Prostate gland (tissue), 2 donors: Measurements from ENCODE around the gene OBP2B. TPM values are rescaled to one million over a fixed set of nuclear protein-coding genes. Genes with fewer than 3 reads are reported as not detected.
"Not testable (repeated sequence)": the region's sequence is repeated elsewhere in the genome, so short reads cannot be mapped to it uniquely, and the experiment has no call there.

ENCODE experiments used
- DNase-seq: peaks from one replicate; pipeline ENCODE4 v3.0.0-alpha.2; 2019; ENCODE audit warnings: low spot score
- H3K27ac ChIP-seq, 2 donors: fragments of 200-600 bp; sonication (generic); 2 replicates each; pipeline ENCODE4 v1.5.1; 2017 to 2019
- H3K27me3 ChIP-seq: fragments of 200-600 bp; sonication (generic); replicated peaks from 2 replicates; pipeline ENCODE4 v1.5.1; 2019; ENCODE audit not compliant: insufficient read depth
- H3K36me3 ChIP-seq, 2 donors: fragments of 200-600 bp; sonication (generic); 1 replicate in 1 of 2; 2 replicates in 1 of 2; pipeline versions ENCODE4 v1.5.1 to v1.8.1; 2017 to 2019
- H3K4me1 ChIP-seq: fragments of 200-600 bp; sonication (generic); replicated peaks from 2 replicates; pipeline ENCODE4 v1.5.1; 2019
- H3K4me3 ChIP-seq, 2 donors: fragments of 200-600 bp; sonication (generic); 2 replicates each; pipeline ENCODE4 v1.5.1; 2017 to 2019
- H3K9me3 ChIP-seq: fragments of 200-600 bp; sonication (generic); 2 replicates; pipeline ENCODE4 v1.5.1; 2017
- POLR2A ChIP-seq: fragments of 450-650 bp; IDR thresholded peaks from one replicate; pipeline ENCODE4 v1.6.1; 2016; ENCODE audit warnings: antibody characterized with exemption, mild to moderate bottlenecking
- POLR2AphosphoS5 ChIP-seq: sonication (generic); formaldehyde crosslinking; IDR thresholded peaks from one replicate; pipeline ENCODE4 v1.6.1; 2017; ENCODE audit warnings: antibody characterized with exemption
- WGBS: methylation state at CpG from one replicate; pipeline ENCODE4 v1.1.5; 2018; 5-methylcytosine and 5-hydroxymethylcytosine counted together
- intact Hi-C: fragments of 100-400 bp; cut with DNase I; formaldehyde crosslinking; loops from one replicate; pipeline ENCODE4 v1.14.2; 2022
- total RNA-seq, 2 donors: library from RNA; depleted of rRNA; stranded (reverse); fragments of >200 nt; gene quantifications; one replicate each; pipeline ENCODE4 v1.1.0, GENCODE V29; 2016
- TF ChIP-seq, protein P1 (sequence below), 4 experiments: fragments of 200-600 bp in 2 of 4; fragments of 450-650 bp in 2 of 4; sonication (generic) in 2 of 4; IDR thresholded peaks; 1 replicate in 3 of 4; 2 replicates in 1 of 4; pipeline ENCODE4 v1.5.1; 2016 to 2019; ENCODE audit warnings: antibody characterized with exemption in 4 of 4, mild to moderate bottlenecking in 2 of 4, moderate library complexity in 2 of 4

The OBP2B gene
- total RNA-seq, 2 donors from 2014 or later, result 1.6 to 35.2 TPM

DNA sequence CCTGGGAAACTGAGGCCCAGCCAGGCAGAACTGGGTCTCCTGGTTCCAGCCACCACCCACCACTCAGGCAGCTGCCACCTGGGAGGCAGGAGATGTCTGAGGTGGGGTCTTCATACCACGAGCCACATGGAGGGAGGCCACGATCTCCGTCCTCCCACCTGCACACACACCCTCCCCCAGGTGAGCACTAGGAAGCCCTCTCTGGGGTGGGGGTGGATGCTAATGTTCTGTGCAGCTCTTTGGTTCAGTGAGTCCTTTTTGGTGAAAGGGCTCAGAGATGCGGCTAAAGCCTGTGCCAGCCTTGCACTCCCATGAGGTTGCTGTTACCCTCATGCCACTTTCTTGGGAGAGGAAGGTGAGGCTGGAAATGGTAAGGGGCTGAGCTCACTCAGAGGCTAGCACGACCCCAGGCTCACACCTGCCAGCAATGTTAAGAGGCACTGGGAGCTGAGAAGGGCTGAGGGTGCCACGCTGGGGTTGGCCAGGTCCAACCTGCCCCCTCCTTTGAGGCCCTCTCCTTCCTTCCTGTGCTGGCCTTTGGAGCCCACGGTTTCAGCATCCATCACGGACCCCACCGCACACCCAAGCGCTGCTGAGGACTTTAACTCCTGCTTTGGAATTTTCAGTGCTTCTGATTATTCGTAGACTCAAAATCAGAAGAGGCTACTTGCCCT is 26.6 kb upstream of the OBP2B start:
- 84% methylated on average over 11 of the region's 11 CpGs for WGBS
- no peaks in the 10 kb centered on the region for H3K36me3 ChIP-seq

DNA sequence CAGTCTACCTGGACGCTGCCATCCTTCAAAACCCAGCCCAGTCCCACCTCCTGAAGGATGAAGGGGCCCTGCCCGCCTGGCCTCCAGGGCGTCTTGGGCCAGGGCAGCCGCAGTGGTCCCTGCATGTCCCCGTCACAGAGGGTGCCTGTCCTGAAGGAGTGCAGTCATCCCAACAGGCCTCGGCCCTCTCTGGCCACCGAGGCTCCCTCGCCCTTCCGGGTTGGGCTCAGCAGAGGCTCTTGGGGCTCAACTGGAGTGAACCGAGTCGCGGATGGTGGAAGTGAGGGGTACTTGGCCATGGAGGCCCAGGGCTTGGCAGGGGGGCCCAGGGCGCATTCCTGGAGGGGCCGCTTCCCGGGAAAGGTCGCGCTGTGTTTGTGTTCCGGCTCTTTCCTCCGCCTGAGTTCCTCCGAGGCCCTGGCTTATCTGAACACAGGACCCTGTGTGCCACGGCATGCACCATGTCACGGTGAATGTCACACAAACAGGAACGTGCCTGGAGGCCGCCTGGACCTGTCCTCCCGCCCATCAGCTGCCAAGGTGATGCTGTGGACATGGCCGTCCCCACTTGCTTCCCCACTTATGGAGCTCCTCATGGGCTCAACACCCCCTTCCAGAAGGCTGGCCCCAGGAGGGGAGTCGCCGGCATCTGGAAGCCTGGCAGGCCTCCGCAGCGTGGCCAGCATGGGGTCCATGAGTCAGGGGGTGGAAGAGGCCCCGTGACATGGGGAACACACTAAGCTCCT is 25.7 kb upstream of the OBP2B start:
- DNase-seq, result no peak
- H3K27ac ChIP-seq, result no peak overlapping the region
- H3K4me3 ChIP-seq, result no peak overlapping the region
- no peaks in the 10 kb centered on the region for H3K9me3 ChIP-seq
- WGBS, result 83% methylated on average over 29 of the region's 31 CpGs
- TF ChIP-seq POLR2A, result no peak
- TF ChIP-seq, protein P1, sequence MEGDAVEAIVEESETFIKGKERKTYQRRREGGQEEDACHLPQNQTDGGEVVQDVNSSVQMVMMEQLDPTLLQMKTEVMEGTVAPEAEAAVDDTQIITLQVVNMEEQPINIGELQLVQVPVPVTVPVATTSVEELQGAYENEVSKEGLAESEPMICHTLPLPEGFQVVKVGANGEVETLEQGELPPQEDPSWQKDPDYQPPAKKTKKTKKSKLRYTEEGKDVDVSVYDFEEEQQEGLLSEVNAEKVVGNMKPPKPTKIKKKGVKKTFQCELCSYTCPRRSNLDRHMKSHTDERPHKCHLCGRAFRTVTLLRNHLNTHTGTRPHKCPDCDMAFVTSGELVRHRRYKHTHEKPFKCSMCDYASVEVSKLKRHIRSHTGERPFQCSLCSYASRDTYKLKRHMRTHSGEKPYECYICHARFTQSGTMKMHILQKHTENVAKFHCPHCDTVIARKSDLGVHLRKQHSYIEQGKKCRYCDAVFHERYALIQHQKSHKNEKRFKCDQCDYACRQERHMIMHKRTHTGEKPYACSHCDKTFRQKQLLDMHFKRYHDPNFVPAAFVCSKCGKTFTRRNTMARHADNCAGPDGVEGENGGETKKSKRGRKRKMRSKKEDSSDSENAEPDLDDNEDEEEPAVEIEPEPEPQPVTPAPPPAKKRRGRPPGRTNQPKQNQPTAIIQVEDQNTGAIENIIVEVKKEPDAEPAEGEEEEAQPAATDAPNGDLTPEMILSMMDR (IDR thresholded peaks at IDR 0.05), result no peak
- no peak for TF ChIP-seq POLR2AphosphoS5
- no peaks in the 10 kb centered on the region for H3K4me1 ChIP-seq
- no peaks in the 10 kb centered on the region for H3K36me3 ChIP-seq
- intact Hi-C loops, result no loop called here
- H3K27me3 ChIP-seq, result no peaks in the 10 kb centered on the region

More for the DNA sequence above, 26.6 kb upstream of the OBP2B start:
- intact Hi-C loops, result no loop called here
- Histone ChIP-seq H3K9me3 (no peaks in the 10 kb centered on the region), H3K27ac (no peak overlapping the region), H3K4me3 (no peak overlapping the region), H3K4me1 (no peaks in the 10 kb centered on the region), H3K27me3 (no peaks in the 10 kb centered on the region)
- no peak for DNase-seq
- TF ChIP-seq POLR2A (no peak), POLR2AphosphoS5 (no peak)
- TF ChIP-seq, protein P1 (IDR thresholded peaks at IDR 0.05), result no peak

DNA sequence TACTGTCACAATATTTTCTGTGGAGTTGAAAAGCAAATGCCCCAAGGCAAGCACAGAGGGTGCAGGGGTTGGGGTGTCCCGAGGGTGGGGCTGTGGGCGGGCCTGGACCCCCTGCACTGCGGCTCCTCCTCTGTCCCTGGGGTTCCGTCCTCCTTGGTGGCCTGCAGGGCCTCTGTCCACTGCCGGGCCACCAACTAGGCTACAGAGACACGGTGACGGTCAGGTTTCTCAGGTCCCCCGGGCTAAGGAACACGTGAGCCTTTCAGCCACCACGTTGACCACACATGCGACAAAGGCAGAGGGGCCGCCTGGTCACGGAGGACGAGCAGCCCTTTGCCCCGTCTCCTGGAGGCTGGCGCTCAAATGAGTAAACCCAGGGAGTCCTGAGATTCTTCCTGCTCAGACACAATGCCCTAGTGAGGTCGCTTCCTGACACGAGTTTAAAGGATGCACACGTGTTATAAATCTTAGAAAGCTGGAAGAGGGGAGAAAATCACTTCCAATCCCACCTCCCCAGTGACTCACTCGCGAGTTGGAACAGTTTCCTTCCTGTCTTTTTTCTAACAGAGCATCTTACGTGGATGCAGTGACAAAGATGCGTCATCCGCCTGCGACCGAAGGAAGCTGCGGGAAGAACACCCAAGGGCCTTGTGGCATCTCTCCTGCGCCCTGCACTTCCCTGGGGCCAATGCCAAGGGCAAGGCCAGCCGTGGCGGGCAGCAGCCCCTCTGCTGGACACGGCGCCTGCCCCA is 24.8 kb upstream of the OBP2B start:
- Histone ChIP-seq H3K27me3 (no peaks in the 10 kb centered on the region), H3K27ac (no peak overlapping the region)

DNA sequence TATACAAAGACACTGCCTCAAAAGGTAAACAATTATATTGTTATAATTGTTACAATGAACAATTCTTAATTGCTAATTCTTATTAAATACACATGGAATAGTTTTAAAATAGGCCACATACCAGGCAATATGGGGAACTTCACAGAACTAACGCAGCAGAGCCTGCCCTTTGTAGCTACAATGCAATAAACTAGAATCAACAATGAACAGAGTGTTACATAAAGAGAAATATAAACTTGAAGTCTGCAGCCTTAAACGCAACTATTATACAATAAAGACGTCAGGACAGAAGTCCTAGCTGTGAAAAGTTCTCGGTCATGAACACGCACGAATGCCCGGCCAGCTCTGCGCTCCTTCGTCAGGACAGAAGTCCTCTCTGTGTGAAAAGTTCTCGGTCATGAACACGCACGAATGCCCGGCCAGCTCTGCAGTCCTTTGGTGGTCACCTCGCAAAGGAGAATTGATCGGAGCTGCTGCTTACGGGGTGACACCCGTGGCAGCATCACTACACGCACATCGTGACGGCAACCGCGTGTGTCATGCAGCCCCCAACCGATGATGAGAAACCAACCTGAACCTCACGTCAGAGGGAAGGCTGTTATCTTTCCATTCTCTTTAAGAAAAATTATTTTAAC is 23.0 kb upstream of the OBP2B start:
- DNase-seq, H3K36me3 ChIP-seq, H3K27me3 ChIP-seq, H3K4me1 ChIP-seq, H3K9me3 ChIP-seq, H3K4me3 ChIP-seq, intact Hi-C loops, H3K27ac ChIP-seq: not testable (repeated sequence)
- WGBS, result 63% methylated on average over 24 of the region's 24 CpGs

More for the DNA sequence above, 24.8 kb upstream of the OBP2B start:
- no peaks in the 10 kb centered on the region for H3K36me3 ChIP-seq
- 82% methylated on average over 32 of the region's 32 CpGs for WGBS
- no peak for TF ChIP-seq POLR2A
- no peak for TF ChIP-seq POLR2AphosphoS5
- TF ChIP-seq, protein P1 (IDR thresholded peaks at IDR 0.05), result no peak
- DNase-seq, result no peak
- intact Hi-C loops, result no loop called here
- no peaks in the 10 kb centered on the region for H3K9me3 ChIP-seq
- no peaks in the 10 kb centered on the region for H3K4me1 ChIP-seq
- H3K4me3 ChIP-seq, result no peak overlapping the region

DNA sequence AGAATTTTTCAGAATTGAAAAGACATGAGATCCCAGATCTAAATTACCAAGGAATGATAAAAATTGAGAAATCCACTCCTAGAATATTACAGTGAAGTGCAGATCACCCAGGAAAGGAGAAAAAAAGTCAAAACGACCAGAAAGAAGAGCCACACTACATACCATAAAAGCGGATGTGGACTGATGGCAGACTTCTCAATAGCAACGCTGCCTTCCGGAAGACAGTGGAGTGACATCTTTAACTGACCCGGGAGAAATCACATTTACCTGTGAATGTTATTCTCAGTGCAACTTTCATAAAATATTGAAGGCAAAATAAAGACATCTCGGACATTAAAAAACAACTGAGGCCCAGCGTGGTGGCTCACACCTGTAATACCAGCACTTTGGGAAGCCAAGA is 21.5 kb upstream of the OBP2B start:
- 92% methylated on average over 7 of the region's 7 CpGs for WGBS
- intact Hi-C loops, result not testable (repeated sequence)

More for the DNA sequence above, 21.5 kb upstream of the OBP2B start:
- H3K4me1 ChIP-seq, H3K27me3 ChIP-seq, H3K4me3 ChIP-seq, H3K27ac ChIP-seq, H3K36me3 ChIP-seq, H3K9me3 ChIP-seq, DNase-seq: not testable (repeated sequence)
